ENCODE measurements around the gene ZNRD2.

ZNRD2 gene

GRCh38 chr11:65578667-65579066 is 8.4 kb downstream of the ZNRD2 start:
- Histone ChIP-seq H3K36me3 (ENCODE audit: insufficient read depth) (no peaks in the 10 kb centered on the region; the same call in 1 of the 2 replicates), H4K20me1 (ENCODE audit: insufficient read depth) (no peaks in the 10 kb centered on the region), H3K79me2 (ENCODE audit: insufficient read depth, low read depth) (peaks cover 28% of the 10 kb centered on the region), H3K4me2 (peak overlapping the region; percentile 97; the same call in 1 of the 2 replicates), H3K27ac (no peak overlapping the region), H3K4me3 (IDR thresholded peaks at IDR 0.05; ENCODE audit: insufficient read depth, low read depth, low read length) (no peak overlapping the region), H2AFZ (ENCODE audit: low read depth) (no peak overlapping the region), H3K9ac (no peak overlapping the region), H3K27me3 (ENCODE audit: insufficient read depth, low read depth) (no peaks in the 10 kb centered on the region), H3K4me1 (ENCODE audit: low read depth, poor library complexity, severe bottlenecking) (peaks cover 35% of the 10 kb centered on the region)
- no peak for TF ChIP-seq CTCF (conservative IDR thresholded peaks at IDR 0.05; ENCODE audit: low read depth, low read length)

- no peaks in the 10 kb centered on the region for H3K27me3 ChIP-seq (ENCODE audit: insufficient read depth, low read depth)
- H3K36me3 ChIP-seq (ENCODE audit: insufficient read depth): no peaks in the 10 kb centered on the region; the same call in 1 of the 2 replicates
- no peak overlapping the region; the same call in 1 of the 2 replicates for H3K27ac ChIP-seq
- no peak overlapping the region for H2AFZ ChIP-seq (ENCODE audit: low read depth)
- no peak overlapping the region for H3K4me2 ChIP-seq
- peaks cover 35% of the 10 kb centered on the region for H3K4me1 ChIP-seq (ENCODE audit: low read depth, poor library complexity, severe bottlenecking)
- H3K4me3 ChIP-seq (IDR thresholded peaks at IDR 0.05; ENCODE audit: insufficient read depth, low read depth, low read length): no peak overlapping the region
- no peak for TF ChIP-seq CTCF (conservative IDR thresholded peaks at IDR 0.05; ENCODE audit: low read depth, low read length)
- no peak overlapping the region for H3K9ac ChIP-seq
- no peaks in the 10 kb centered on the region for H4K20me1 ChIP-seq (ENCODE audit: insufficient read depth)
- H3K79me2 ChIP-seq (ENCODE audit: insufficient read depth, low read depth): peaks cover 28% of the 10 kb centered on the region
These were observed 9.0 kb downstream of the ZNRD2 start for GRCh38 chr11:65579291-65579690.

DNA sequence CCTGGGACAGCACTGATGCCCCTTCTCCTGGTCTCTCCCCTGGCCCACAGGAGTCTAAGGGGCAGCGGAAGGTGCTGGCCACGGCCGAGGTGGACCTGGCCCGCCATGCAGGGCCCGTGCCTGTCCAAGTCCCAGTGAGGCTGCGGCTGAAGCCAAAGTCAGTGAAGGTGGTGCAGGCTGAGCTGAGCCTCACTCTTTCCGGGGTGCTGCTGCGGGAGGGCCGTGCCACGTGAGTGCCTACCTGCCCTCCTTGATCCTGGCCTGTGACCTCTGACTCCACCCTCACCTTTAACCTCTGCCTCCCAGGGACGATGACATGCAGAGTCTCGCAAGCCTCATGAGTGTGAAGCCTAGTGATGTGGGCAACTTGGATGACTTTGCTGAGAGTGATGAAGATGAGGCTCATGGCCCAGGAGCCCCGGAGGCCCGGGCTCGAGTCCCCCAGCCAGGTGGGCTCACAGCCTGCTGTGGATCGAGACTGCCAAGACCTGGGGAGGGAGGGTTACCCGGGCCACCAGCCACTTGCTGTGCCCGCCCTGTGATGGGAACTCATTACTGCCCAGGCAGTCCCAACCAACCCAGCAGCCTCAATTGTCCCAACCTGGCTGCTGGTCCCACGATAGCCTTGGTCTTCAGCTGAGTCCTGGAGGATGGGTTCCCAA is 9.9 kb downstream of the ZNRD2 start:
- Histone ChIP-seq H3K4me1 (ENCODE audit: low read depth, poor library complexity, severe bottlenecking) (peaks cover 34% of the 10 kb centered on the region), H3K9ac (no peak overlapping the region)
- no peak for TF ChIP-seq CTCF (conservative IDR thresholded peaks at IDR 0.05; ENCODE audit: low read depth, low read length)

GRCh38 chr11:65580756-65581155 is 10.5 kb downstream of the ZNRD2 start:
- H4K20me1 ChIP-seq (ENCODE audit: insufficient read depth): no peaks in the 10 kb centered on the region
- no peak overlapping the region for H3K9ac ChIP-seq
- H3K4me1 ChIP-seq (ENCODE audit: low read depth, poor library complexity, severe bottlenecking): peaks cover 35% of the 10 kb centered on the region
- peaks cover 28% of the 10 kb centered on the region for H3K79me2 ChIP-seq (ENCODE audit: insufficient read depth, low read depth)
- no peaks in the 10 kb centered on the region; the same call in 1 of the 2 replicates for H3K36me3 ChIP-seq (ENCODE audit: insufficient read depth)
- H3K27me3 ChIP-seq (ENCODE audit: insufficient read depth, low read depth): no peaks in the 10 kb centered on the region
- no peak overlapping the region for H3K27ac ChIP-seq
- no peak overlapping the region for H3K4me3 ChIP-seq (IDR thresholded peaks at IDR 0.05; ENCODE audit: insufficient read depth, low read depth, low read length)
- no peak for TF ChIP-seq CTCF (conservative IDR thresholded peaks at IDR 0.05; ENCODE audit: low read depth, low read length)
- no peak overlapping the region for H2AFZ ChIP-seq (ENCODE audit: low read depth)
- H3K4me2 ChIP-seq: no peak overlapping the region

More for the DNA sequence above, 9.9 kb downstream of the ZNRD2 start:
- H2AFZ ChIP-seq (ENCODE audit: low read depth): no peak overlapping the region
- no peak overlapping the region for H3K4me2 ChIP-seq
- H4K20me1 ChIP-seq (ENCODE audit: insufficient read depth): no peaks in the 10 kb centered on the region
- H3K36me3 ChIP-seq (ENCODE audit: insufficient read depth): no peaks in the 10 kb centered on the region; the same call in 1 of the 2 replicates
- no peaks in the 10 kb centered on the region for H3K27me3 ChIP-seq (ENCODE audit: insufficient read depth, low read depth)
- no peak overlapping the region for H3K27ac ChIP-seq
- no peak overlapping the region for H3K4me3 ChIP-seq (IDR thresholded peaks at IDR 0.05; ENCODE audit: insufficient read depth, low read depth, low read length)
- H3K79me2 ChIP-seq (ENCODE audit: insufficient read depth, low read depth): peaks cover 28% of the 10 kb centered on the region

All from KMS-11 (cell line).